Naive thymus-derived CD8-positive, alpha-beta T cell (primary cell): ENCODE results near the gene FRMD5. TPM values are rescaled to one million over a fixed set of nuclear protein-coding genes. Genes with fewer than 3 reads are reported as not detected.
"Not testable (repeated sequence)": the region's sequence is repeated elsewhere in the genome, so short reads cannot be mapped to it uniquely, and the experiment has no call there.

ENCODE experiments used
- ATAC-seq, 2 donors: fragments of 150-1000 bp; cut with Tn5 transposase in 1 of 2; sonication (Bioruptor Pico), chemical (Tn5 transposase) in 1 of 2; 1 replicate in 1 of 2; 2 replicates in 1 of 2; pipeline ENCODE4 v1.10.0; 2021; ENCODE audit warnings: mild to moderate bottlenecking in 2 of 2, moderate library complexity in 2 of 2
- POLR2A ChIA-PET: fragments of 350-600 bp; sonication (Branson Sonifier 250); formaldehyde crosslinking; loops from one replicate; lab custom pipeline; 2021; ENCODE audit warnings: antibody characterized with exemption; lab: Charles Lee
- DNase-seq, 10 donors: peaks; one replicate each; pipeline versions ENCODE4 v3.0.0 to v3.0.0-alpha.2; 2020 to 2022
- H3K27ac Mint-ChIP-seq, 10 donors: one replicate each; pipeline ENCODE4 v1.8.0; 2020 to 2022; ENCODE audit warnings: mild to moderate bottlenecking in 10 of 10, mixed read lengths in 10 of 10, moderate library complexity in 4 of 10, inconsistent platforms in 1 of 10
- H3K27me3 Mint-ChIP-seq, 5 donors: one replicate each; pipeline ENCODE4 v1.8.0; 2021 to 2022; ENCODE audit warnings: mixed read lengths in 5 of 5
- H3K36me3 Mint-ChIP-seq, 3 donors: one replicate each; pipeline ENCODE4 v1.8.0; 2020 to 2022; ENCODE audit warnings: mixed read lengths in 3 of 3, mild to moderate bottlenecking in 2 of 3, inconsistent platforms in 1 of 3
- H3K4me1 Mint-ChIP-seq, 4 donors: one replicate each; pipeline ENCODE4 v1.8.0; 2021 to 2022; ENCODE audit warnings: mixed read lengths in 4 of 4
- H3K4me3 Mint-ChIP-seq, 10 donors: one replicate each; pipeline ENCODE4 v1.8.0; 2020 to 2022; ENCODE audit warnings: mild to moderate bottlenecking in 10 of 10, mixed read lengths in 10 of 10, moderate library complexity in 6 of 10, inconsistent platforms in 1 of 10
- H3K9me3 Mint-ChIP-seq, 9 donors: one replicate each; pipeline ENCODE4 v1.8.0; 2020 to 2022; ENCODE audit warnings: mixed read lengths in 9 of 9, mild to moderate bottlenecking in 3 of 9, inconsistent platforms in 1 of 9, moderate library complexity in 1 of 9
- polyA plus RNA-seq, 3 donors: library from polyadenylated mRNA; unstranded; fragments of 300-500 nt; fragmentation: Illumina TruSeq; gene quantifications; one replicate each; pipeline ENCODE4 v1.2.3, GENCODE V29; 2021
- total RNA-seq, 8 experiments: library from RNA in 2 of 8; stranded (reverse) in 2 of 8; gene quantifications; one replicate each; pipeline ENCODE4 v1.2.3 and lab custom pipeline; 2021 to 2026

FRMD5 gene
- total and polyA plus RNA-seq, 5 experiments from 2014 or later: 0.14 to 0.21 (median 0.18) TPM; not detected in 1

GRCh38 chr15:44035781-44036699, 159.0 kb downstream of the FRMD5 start:
- ATAC-seq (no peak), DNase-seq (no peak)
- Mint-ChIP-seq H3K4me1 (no peaks in the 10 kb centered on the region), H3K27me3 (peaks cover 10 to 33% (median 21%) of the 10 kb centered on the region in 5 donors), H3K27ac (no peak overlapping the region), H3K9me3 (peaks cover 0 to 9% (median 6%) of the 10 kb centered on the region in 9 donors), H3K36me3 (peaks cover 0 to 16% (median 4%) of the 10 kb centered on the region in 3 donors), H3K4me3 (no peak overlapping the region)
- POLR2A ChIA-PET: no interaction called here

GRCh38 chr15:44034933-44035624, 160.0 kb downstream of the FRMD5 start:
- POLR2A ChIA-PET: no interaction called here
- Mint-ChIP-seq H3K27ac (no peak overlapping the region), H3K4me1 (peaks cover 0 to 1% (median 0%) of the 10 kb centered on the region in 4 donors), H3K4me3 (no peak overlapping the region), H3K36me3 (peaks cover 0 to 14% (median 3%) of the 10 kb centered on the region in 3 donors), H3K27me3 (peaks cover 11 to 33% (median 13%) of the 10 kb centered on the region in 5 donors), H3K9me3 (peaks cover 0 to 10% (median 2%) of the 10 kb centered on the region in 9 donors)
- ATAC-seq (no peak), DNase-seq (no peak)

GRCh38 chr15:44034334-44034733, 160.7 kb downstream of the FRMD5 start:
- Mint-ChIP-seq H3K27me3 (peaks cover 4 to 26% (median 11%) of the 10 kb centered on the region in 5 donors), H3K4me1 (peaks cover 0 to 1% (median 0%) of the 10 kb centered on the region in 4 donors), H3K27ac (no peak overlapping the region), H3K4me3 (no peak overlapping the region), H3K9me3 (peaks cover 0 to 7% (median 0%) of the 10 kb centered on the region in 9 donors), H3K36me3 (peaks cover 0 to 10% (median 0%) of the 10 kb centered on the region in 3 donors)
- DNase-seq (no peak), ATAC-seq (no peak)
- POLR2A ChIA-PET: no interaction called here

GRCh38 chr15:44033894-44034293, 161.2 kb downstream of the FRMD5 start:
- Mint-ChIP-seq H3K9me3 (peaks cover 0 to 7% (median 0%) of the 10 kb centered on the region in 9 donors), H3K27me3 (peaks cover 0 to 24% (median 12%) of the 10 kb centered on the region in 5 donors), H3K4me1 (peaks cover 0 to 1% (median 0%) of the 10 kb centered on the region in 4 donors), H3K36me3 (peaks cover 0 to 10% (median 0%) of the 10 kb centered on the region in 3 donors), H3K27ac (no peak overlapping the region), H3K4me3 (no peak overlapping the region)
- ATAC-seq (no peak), DNase-seq (no peak)
- POLR2A ChIA-PET: no interaction called here

GRCh38 chr15:44032820-44033219, 162.3 kb downstream of the FRMD5 start:
- DNase-seq, H3K4me1 Mint-ChIP-seq, H3K36me3 Mint-ChIP-seq, H3K9me3 Mint-ChIP-seq, POLR2A ChIA-PET, H3K27ac Mint-ChIP-seq, ATAC-seq, H3K4me3 Mint-ChIP-seq: not testable (repeated sequence)
- peaks cover 6 to 17% (median 13%) of the 10 kb centered on the region in 5 donors for H3K27me3 Mint-ChIP-seq

GRCh38 chr15:44029940-44030568, 165.0 kb downstream of the FRMD5 start:
- H3K4me1 Mint-ChIP-seq: peaks cover 0 to 1% (median 0%) of the 10 kb centered on the region in 4 donors
- peaks cover 0 to 7% (median 0%) of the 10 kb centered on the region in 9 donors for H3K9me3 Mint-ChIP-seq
- DNase-seq: no peak
- no peak for ATAC-seq
- peaks cover 0 to 10% (median 0%) of the 10 kb centered on the region in 3 donors for H3K36me3 Mint-ChIP-seq
- POLR2A ChIA-PET: no interaction called here
- no peak overlapping the region for H3K4me3 Mint-ChIP-seq
- H3K27me3 Mint-ChIP-seq: peaks cover 7 to 28% (median 14%) of the 10 kb centered on the region in 5 donors
- H3K27ac Mint-ChIP-seq: no peak overlapping the region

- Mint-ChIP-seq H3K27me3 (peaks cover 9 to 33% (median 14%) of the 10 kb centered on the region in 5 donors), H3K4me3 (no peak overlapping the region), H3K27ac (no peak overlapping the region), H3K36me3 (peaks cover 0 to 10% (median 0%) of the 10 kb centered on the region in 3 donors), H3K9me3 (peaks cover 0 to 7% (median 0%) of the 10 kb centered on the region in 9 donors), H3K4me1 (peaks cover 0 to 1% (median 0%) of the 10 kb centered on the region in 4 donors)
- DNase-seq (no peak), ATAC-seq (no peak)
- POLR2A ChIA-PET: no interaction called here
Measured at GRCh38 chr15:44029003-44029402, 166.1 kb downstream of the FRMD5 start.

- Mint-ChIP-seq H3K27me3 (peaks cover 9 to 33% (median 14%) of the 10 kb centered on the region in 5 donors), H3K27ac (no peak overlapping the region), H3K4me3 (no peak overlapping the region), H3K36me3 (peaks cover 0 to 10% (median 0%) of the 10 kb centered on the region in 3 donors), H3K4me1 (peaks cover 0 to 1% (median 0%) of the 10 kb centered on the region in 4 donors), H3K9me3 (peaks cover 0 to 7% (median 0%) of the 10 kb centered on the region in 9 donors)
- no peak for DNase-seq
- POLR2A ChIA-PET: no interaction called here
- no peak for ATAC-seq
Measured at GRCh38 chr15:44028349-44028748, 166.7 kb downstream of the FRMD5 start.

- POLR2A ChIA-PET: no interaction called here
- DNase-seq: no peak
- Mint-ChIP-seq H3K27ac (no peak overlapping the region), H3K27me3 (peaks cover 7 to 43% (median 10%) of the 10 kb centered on the region in 5 donors), H3K36me3 (no peaks in the 10 kb centered on the region), H3K4me1 (no peaks in the 10 kb centered on the region), H3K4me3 (no peak overlapping the region), H3K9me3 (peaks cover 0 to 4% (median 0%) of the 10 kb centered on the region in 9 donors)
- ATAC-seq: no peak
Measured at GRCh38 chr15:44024155-44024554, 170.9 kb downstream of the FRMD5 start.

- no peak for DNase-seq
- no peak for ATAC-seq
- no peak overlapping the region for H3K4me3 Mint-ChIP-seq
- POLR2A ChIA-PET: interaction anchor here (0.6 kb wide), 1 partner anchor 31 kb away, joined by 3 read pairs; no protein-coding TSS in a partner anchor
- H3K36me3 Mint-ChIP-seq: no peaks in the 10 kb centered on the region
- H3K9me3 Mint-ChIP-seq: peaks cover 0 to 4% (median 0%) of the 10 kb centered on the region in 9 donors
- H3K27me3 Mint-ChIP-seq: peaks cover 6 to 37% (median 7%) of the 10 kb centered on the region in 5 donors
- no peak overlapping the region for H3K27ac Mint-ChIP-seq
- no peaks in the 10 kb centered on the region for H3K4me1 Mint-ChIP-seq
Measured at GRCh38 chr15:44023176-44023575, 171.9 kb downstream of the FRMD5 start.

GRCh38 chr15:44018151-44018550, 176.9 kb downstream of the FRMD5 start:
- peaks cover 5 to 14% (median 5%) of the 10 kb centered on the region in 5 donors for H3K27me3 Mint-ChIP-seq
- POLR2A ChIA-PET: no interaction called here
- ATAC-seq (no peak), DNase-seq (no peak)
- H3K4me1 Mint-ChIP-seq: no peaks in the 10 kb centered on the region
- peaks cover 0 to 3% (median 0%) of the 10 kb centered on the region in 9 donors for H3K9me3 Mint-ChIP-seq
- no peak overlapping the region for H3K4me3 Mint-ChIP-seq
- no peak overlapping the region for H3K27ac Mint-ChIP-seq
- no peaks in the 10 kb centered on the region for H3K36me3 Mint-ChIP-seq
